GM18870 (cell line): Measurements from ENCODE around the gene RHOT2.

Experiments used
- ATAC-seq: cut with Tn5 transposase; IDR thresholded peaks from one replicate; pipeline ENCODE4 v1.9.1; 2021; ENCODE audit warnings: moderate library complexity; ENCODE audit not compliant: unreplicated experiment

The RHOT2 gene

DNA sequence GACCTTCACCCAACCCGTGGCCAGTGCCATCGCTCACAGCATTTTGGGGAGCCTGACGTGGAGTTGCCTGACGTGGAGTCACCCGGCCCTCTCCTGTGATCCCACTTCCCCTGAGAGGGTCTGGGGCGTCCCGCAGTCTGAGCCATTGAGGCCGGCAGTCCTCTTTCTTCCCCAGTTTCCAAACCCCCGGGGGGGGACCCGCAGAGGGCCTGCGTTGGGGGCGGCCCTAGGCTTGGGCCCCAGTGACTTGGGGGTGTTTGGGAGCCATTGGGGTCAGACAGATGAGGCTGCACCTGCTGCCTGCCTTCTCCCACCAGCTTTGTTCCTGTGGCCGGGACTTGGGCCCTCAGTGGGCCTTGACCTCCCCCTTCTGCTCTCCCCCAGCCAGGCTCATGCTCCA is 1.7 kb downstream of the RHOT2 start:
- no peak for ATAC-seq

- no peak for ATAC-seq
Observed at GRCh38 chr16:670485-671352, 2.8 kb downstream of the RHOT2 start.

GRCh38 chr16:671353-672131 is 3.6 kb downstream of the RHOT2 start:
- no peak for ATAC-seq

DNA sequence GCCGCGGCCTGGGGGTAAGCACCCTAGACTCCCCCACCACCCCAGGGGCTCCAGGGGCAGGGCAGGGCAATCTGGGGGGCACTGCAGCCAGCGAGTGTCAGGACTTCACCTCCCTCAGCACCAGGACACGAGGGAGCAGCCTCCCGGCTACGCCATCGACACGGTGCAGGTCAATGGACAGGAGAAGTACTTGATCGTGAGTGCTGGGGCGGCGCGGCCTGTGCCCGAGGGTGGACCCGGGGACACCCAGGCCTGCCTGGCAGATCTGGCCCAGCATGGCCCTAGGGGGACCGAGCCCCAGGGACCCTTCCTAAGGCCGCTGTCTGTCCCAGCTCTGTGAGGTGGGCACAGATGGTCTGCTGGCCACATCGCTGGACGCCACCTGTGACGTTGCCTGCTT is 4.4 kb downstream of the RHOT2 start:
- ATAC-seq, result no peak

- no peak for ATAC-seq
Observed at GRCh38 chr16:672851-673250, 4.9 kb downstream of the RHOT2 start.

DNA sequence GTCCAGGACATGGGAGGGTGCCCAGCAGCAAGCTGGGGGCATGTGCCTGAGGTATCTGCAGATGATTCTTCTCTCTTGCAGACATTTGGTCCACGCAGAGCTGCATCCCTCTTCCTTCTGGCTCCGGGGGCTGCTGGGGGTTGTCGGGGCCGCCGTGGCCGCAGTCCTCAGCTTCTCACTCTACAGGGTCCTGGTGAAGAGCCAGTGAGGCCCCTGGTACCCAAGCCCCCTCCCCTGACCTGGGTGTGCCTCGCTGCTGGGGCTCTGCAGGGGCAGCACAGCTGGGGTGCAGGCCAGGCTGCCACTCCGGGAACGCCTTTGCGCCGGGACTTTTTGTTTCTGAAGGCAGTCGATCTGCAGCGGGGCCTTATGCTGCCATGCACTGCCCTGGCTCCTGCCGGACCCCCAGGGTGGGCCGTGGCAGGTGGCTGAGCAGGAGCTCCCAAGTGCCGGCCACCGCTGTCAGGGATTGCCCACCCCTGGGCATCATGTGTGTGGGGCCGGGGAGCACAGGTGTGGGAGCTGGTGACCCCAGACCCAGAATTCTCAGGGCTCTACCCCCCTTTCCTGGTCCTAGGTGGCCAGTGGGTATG is 5.6 kb downstream of the RHOT2 start:
- ATAC-seq, result no peak

- no peak for ATAC-seq
Observed at GRCh38 chr16:674214-674881, 6.4 kb downstream of the RHOT2 start.

DNA sequence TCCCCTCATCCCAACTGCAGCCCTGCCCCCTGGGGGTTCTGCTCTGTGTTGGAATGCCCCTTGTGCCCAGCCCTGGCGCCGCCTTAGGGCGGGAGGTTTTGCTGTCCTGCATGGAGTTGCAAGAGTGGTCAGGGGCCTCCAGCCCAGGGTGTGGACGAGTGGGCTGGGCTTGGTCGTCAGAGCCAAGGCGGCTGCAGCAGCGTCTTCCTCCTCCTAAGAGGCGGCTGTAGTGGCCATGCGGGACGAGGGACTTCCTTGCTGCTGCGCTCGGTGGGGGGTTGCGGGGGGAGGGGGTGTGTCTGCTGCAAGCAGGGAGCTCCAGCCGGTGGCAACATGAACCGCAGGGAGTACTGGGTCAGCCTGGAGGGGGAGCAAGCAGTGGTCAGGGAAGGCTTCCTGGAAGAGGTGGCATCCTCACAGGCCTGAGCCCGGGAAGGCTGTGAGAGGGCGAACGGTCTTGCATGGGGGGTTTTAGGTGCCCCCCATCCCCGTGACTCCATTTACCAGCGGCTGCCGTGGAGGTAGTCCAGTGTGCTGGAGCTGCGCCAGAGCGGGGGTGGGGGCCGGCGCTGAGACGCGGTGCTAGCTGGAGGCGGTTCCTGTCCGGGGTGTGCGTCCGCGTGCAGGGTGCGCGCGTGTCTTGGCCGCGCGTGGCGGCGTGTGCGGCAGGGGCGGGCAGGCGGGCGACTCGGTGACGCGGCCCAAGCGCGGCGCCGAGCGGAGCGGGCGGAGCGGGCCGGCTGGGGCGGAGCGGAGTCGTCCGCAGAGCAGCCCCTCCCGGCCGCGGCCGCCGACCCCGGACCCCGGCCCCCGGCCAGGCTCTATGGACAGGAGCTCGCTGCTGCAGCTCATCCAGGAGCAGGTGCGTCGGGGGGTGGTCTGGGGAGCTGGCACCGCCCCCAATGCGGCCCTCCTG is 7.3 kb downstream of the RHOT2 start, which contains the start of gene RHBDL1:
Gene RHBDL1, plus strand, starts transcription at position 704 of the 916 bp plus-strand sequence. Its CDS starts 120 bp downstream, at position 824.
- no peak for ATAC-seq

DNA sequence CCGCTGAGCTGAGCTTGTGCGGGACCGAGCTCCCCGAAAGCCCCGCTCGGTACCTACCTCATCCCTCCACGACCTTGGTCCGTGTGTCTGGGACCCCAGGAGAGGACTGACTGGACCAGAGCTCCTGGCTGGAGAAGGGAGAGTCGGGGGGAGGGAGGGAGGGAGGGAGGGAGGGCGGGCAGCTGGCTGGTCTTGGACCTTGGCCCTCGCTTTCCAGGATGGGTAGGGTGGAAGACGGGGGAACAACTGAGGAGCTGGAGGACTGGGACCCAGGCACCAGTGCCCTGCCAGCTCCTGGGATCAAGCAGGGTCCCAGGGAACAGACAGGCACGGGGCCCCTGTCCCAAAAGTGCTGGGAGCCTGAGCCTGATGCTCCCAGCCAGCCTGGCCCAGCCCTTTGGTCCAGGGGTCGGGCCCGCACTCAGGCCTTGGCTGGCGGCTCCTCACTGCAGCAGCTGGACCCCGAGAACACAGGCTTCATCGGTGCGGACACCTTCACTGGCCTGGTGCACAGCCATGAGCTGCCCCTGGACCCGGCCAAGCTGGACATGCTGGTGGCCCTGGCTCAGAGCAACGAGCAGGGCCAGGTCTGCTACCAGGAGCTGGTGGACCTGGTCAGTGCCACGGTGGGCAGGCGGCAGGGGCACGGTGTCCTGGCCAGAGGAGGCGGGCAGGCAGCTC is 8.1 kb downstream of the RHOT2 start:
- no peak for ATAC-seq

DNA sequence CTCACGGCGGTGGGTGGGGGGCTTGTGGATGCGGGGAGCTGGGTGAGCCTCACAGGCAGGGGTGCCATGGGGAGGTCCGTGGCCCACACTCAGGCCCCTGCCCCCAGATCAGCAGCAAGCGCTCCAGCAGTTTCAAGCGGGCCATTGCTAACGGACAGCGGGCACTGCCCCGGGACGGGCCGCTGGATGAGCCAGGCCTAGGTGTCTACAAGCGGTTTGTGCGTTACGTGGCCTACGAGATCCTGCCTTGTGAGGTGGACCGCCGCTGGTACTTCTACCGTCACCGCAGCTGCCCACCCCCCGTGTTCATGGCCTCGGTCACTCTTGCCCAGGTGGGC is 8.6 kb downstream of the RHOT2 start:
- ATAC-seq, result no peak

DNA sequence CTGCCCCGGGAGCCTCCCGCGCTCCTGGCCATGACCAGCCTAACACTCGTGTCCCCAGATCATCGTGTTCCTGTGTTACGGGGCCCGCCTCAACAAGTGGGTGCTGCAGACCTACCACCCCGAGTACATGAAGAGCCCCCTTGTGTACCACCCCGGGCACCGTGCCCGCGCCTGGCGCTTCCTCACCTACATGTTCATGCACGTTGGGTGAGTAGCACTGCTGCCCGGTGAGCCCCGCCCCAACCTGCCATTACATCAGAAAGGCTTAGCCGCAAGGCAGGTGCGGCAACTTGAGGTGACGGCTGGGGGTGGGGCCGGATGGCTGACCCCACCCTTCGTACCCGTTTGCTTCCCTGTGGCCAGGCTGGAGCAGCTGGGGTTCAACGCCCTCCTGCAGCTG is 9.0 kb downstream of the RHOT2 start:
- no peak for ATAC-seq

DNA sequence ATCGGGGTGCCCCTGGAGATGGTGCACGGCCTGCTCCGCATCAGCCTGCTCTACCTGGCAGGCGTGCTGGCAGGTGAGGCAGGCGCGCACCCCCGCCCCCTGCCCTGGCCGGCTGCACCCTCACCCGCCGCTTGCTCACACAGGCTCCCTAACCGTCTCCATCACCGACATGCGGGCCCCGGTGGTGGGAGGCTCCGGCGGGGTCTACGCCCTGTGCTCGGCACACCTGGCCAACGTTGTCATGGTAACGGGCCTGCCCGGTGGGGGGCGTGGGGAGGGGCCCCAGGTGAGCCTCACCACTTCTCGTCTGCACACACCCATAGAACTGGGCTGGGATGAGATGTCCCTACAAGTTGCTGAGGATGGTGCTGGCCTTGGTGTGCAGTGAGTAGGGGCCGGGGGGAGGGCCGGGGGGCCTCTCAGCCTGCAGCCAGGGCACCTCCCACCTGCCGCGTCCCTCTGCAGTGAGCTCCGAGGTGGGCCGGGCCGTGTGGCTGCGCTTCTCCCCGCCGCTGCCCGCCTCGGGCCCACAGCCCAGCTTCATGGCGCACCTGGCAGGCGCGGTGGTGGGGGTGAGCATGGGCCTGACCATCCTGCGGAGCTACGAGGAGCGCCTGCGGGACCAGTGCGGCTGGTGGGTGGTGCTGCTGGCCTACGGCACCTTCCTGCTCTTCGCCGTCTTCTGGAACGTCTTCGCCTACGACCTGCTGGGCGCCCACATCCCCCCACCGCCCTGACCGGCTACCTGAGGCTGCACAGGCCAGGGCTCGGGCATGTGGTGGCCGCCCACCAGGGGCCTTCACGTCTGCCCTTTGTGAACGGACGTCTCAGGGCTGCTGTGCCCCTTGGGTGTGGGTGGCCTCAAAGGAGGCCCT is 9.6 kb downstream of the RHOT2 start:
- ATAC-seq, result no peak

DNA sequence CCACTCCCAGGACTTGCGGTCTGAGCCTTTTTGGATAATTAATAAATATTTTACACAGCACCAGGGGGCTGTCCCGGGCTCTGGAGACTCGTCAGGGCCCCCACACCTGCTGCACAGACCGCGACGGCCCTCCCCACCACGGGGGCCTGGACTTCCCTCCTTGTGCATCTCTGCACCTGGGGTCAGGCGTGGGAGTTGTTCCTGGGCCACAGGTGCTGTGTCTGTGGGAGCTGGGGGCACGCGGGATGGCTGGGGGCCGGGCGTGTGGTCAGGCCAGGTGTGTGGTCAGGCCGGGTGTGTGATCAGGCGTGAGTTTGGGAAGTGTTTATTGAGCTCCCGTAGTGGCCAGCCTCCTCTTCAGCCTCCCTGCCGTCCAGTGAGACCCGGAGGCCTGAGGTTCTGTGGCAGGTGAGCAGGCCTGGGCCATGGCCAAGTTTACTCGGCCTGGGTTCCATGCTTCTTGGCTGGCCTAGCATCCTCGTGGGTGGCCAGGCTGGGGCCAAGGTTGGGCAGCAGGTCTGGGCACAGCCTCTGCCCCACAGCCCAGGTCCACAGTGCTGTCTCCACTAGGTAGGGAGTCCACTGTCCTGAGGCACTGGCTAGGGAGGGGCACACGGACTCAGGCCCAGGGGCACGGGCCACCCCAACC is 10.4 kb downstream of the RHOT2 start:
- no peak for ATAC-seq

GRCh38 chr16:678858-679813 is 11.2 kb downstream of the RHOT2 start:
- no peak for ATAC-seq

DNA sequence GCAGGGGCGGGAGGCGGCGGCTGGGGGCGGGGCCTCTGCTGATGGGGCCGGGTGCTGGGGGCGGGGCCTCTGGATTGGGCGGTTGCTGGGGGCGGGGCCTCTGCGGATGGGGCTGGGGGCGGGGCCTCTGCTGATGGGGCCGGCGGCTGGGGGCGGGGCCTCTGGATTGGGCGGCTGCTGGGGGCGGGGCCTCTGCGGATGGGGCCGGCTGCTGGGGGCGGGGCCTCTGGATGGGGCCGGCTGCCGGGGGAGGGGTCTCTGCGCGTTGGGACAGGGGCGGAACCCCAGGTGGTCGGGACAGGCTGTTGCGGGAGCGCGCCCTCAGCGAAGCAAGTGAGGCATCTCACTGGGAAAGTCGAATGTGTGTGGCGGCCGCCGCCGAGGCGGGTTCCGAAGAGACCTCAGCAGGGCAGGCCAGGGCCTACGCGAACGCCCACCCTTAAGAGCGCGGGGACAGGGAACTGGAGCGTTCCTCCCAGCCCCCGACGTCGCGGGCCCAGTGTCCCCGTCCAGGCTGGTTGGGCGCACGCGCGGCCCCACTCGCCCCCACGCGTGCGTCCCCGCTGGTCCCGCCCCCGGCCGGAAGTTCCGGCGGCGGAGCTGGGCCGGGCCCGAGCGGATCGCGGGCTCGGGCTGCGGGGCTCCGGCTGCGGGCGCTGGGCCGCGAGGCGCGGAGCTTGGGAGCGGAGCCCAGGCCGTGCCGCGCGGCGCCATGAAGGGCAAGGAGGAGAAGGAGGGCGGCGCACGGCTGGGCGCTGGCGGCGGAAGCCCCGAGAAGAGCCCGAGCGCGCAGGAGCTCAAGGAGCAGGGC is 12.1 kb downstream of the RHOT2 start, which contains the start of gene STUB1:
Gene STUB1, plus strand, starts transcription at position 597 of the 811 bp plus-strand sequence. Its CDS starts 116 bp downstream, at position 713.
- no peak for ATAC-seq

DNA sequence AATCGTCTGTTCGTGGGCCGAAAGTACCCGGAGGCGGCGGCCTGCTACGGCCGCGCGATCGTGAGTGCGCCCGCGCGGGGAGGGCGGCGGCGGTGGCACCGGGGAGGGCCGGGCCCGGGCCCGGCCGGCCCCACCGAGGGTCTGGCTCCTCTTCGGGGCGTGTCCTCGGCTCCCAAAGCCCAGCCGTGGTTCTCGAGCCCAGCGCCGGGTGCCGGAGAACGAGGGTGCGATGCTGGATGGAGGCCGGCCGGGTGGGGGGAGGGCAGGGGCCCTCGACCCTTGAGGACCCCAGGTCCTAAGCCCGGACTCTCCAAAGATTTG is 12.7 kb downstream of the RHOT2 start:
- ATAC-seq, result no peak
